HepG2 (cell line): ENCODE data around the gene CLEC3A. TPM values are rescaled to one million over a fixed set of nuclear protein-coding genes. Genes with fewer than 3 reads are reported as not detected.

ENCODE experiments used
- DNMT3B ChIP-seq: conservative IDR thresholded peaks from 2 replicates; pipeline ENCODE4 v1.6.1; 2016; ENCODE audit warnings: missing biosample characterization, control low read depth
- DPF2 ChIP-seq: sonication (generic); formaldehyde crosslinking; IDR thresholded peaks from 2 replicates; pipeline ENCODE4 v1.4.0; 2020; ENCODE audit warnings: mild to moderate bottlenecking, low read depth, missing genetic modification reagents, borderline replicate concordance
- HNF4G ChIP-seq, 2 experiments: sonication (generic) in 1 of 2; formaldehyde crosslinking in 1 of 2; IDR thresholded peaks; 2 replicates each; pipeline versions ENCODE4 v1.4.0 to v1.6.1; 2011 to 2020; ENCODE audit warnings: borderline replicate concordance in 2 of 2, low read depth in 2 of 2, mild to moderate bottlenecking in 2 of 2, low read length in 1 of 2, missing genetic modification reagents in 1 of 2, moderate library complexity in 1 of 2
- HOXA9 ChIP-seq: sonication (generic); formaldehyde crosslinking; IDR thresholded peaks from 2 replicates; pipeline ENCODE4 v1.8.1; 2022; ENCODE audit warnings: missing genetic modification reagents, mild to moderate bottlenecking, moderate library complexity, borderline replicate concordance
- JDP2 ChIP-seq: sonication (generic); formaldehyde crosslinking; IDR thresholded peaks from 2 replicates; pipeline ENCODE4 v1.8.1; 2022; ENCODE audit warnings: missing genetic modification reagents, borderline replicate concordance
- NFIC ChIP-seq: IDR thresholded peaks from 2 replicates; pipeline ENCODE4 v1.6.1; 2012; ENCODE audit warnings: mild to moderate bottlenecking, low read length, inconsistent platforms
- NFRKB ChIP-seq: fragments of 450-650 bp; IDR thresholded peaks from 2 replicates; pipeline ENCODE4 v1.6.1; 2017
- NR2F6 ChIP-seq, 2 experiments: IDR thresholded peaks; 2 replicates each; pipeline ENCODE4 v1.6.1; 2016; ENCODE audit warnings: antibody characterized with exemption in 1 of 2, mild to moderate bottlenecking in 1 of 2
- PCBP2 ChIP-seq: fragments of 200-400 bp; formaldehyde crosslinking; optimal IDR thresholded peaks from 2 replicates; pipeline ENCODE3; 2018; ENCODE audit warnings: low read length, low read depth; ENCODE audit not compliant: poor library complexity, severe bottlenecking
- SOX6 ChIP-seq, 2 experiments: fragments of 450-650 bp in 1 of 2; sonication (generic) in 1 of 2; formaldehyde crosslinking in 1 of 2; IDR thresholded peaks; 2 replicates each; pipeline versions ENCODE4 v1.4.0 to v1.6.1; 2017 to 2020; ENCODE audit warnings: antibody characterized with exemption in 1 of 2, mild to moderate bottlenecking in 1 of 2, missing genetic modification reagents in 1 of 2
- TGIF2 ChIP-seq: IDR thresholded peaks from 2 replicates; pipeline ENCODE4 v1.6.1; 2016; ENCODE audit warnings: control low read depth, missing compliant biosample characterization
- XRCC5 ChIP-seq: fragments of 200-400 bp; formaldehyde crosslinking; optimal IDR thresholded peaks from 2 replicates; pipeline ENCODE3; 2017; ENCODE audit warnings: mild to moderate bottlenecking, low read length
- ZBTB43 ChIP-seq: sonication (generic); formaldehyde crosslinking; conservative IDR thresholded peaks from 2 replicates; pipeline ENCODE4 v1.4.0; 2020; ENCODE audit warnings: missing genetic modification reagents
- ZBTB7A ChIP-seq: sonication (generic); formaldehyde crosslinking; IDR thresholded peaks from 2 replicates; pipeline ENCODE4 v1.8.0; 2022; ENCODE audit warnings: mild to moderate bottlenecking, missing genetic modification reagents
- ZFP1 ChIP-seq: IDR thresholded peaks from 2 replicates; pipeline ENCODE4 v1.6.1; 2016
- ZFP90 ChIP-seq: sonication (generic); formaldehyde crosslinking; IDR thresholded peaks from 2 replicates; pipeline ENCODE4 v1.8.0; 2022; ENCODE audit warnings: missing genetic modification reagents, mild to moderate bottlenecking, inconsistent platforms, borderline replicate concordance
- ZFY ChIP-seq: sonication (generic); formaldehyde crosslinking; IDR thresholded peaks from 2 replicates; pipeline ENCODE4 v1.4.0; 2020; ENCODE audit warnings: missing genetic modification reagents
- ZNF10 ChIP-seq: sonication (generic); formaldehyde crosslinking; IDR thresholded peaks from 2 replicates; pipeline ENCODE4 v1.4.0; 2020; ENCODE audit warnings: mild to moderate bottlenecking, low read depth, missing genetic modification reagents, borderline replicate concordance
- ZNF138 ChIP-seq: sonication (generic); formaldehyde crosslinking; IDR thresholded peaks from 2 replicates; pipeline ENCODE4 v1.5.0; 2020; ENCODE audit warnings: mild to moderate bottlenecking, low read depth, missing genetic modification reagents
- ZNF230 ChIP-seq: sonication (generic); formaldehyde crosslinking; IDR thresholded peaks from 2 replicates; pipeline ENCODE4 v1.4.0; 2020; ENCODE audit warnings: mild to moderate bottlenecking, missing genetic modification reagents
- ZNF414 ChIP-seq: sonication (generic); formaldehyde crosslinking; IDR thresholded peaks from 2 replicates; pipeline ENCODE4 v1.5.0; 2020; ENCODE audit warnings: missing genetic modification reagents
- ZNF496 ChIP-seq: sonication (generic); formaldehyde crosslinking; IDR thresholded peaks from 2 replicates; pipeline ENCODE4 v1.8.1; 2023; ENCODE audit warnings: mild to moderate bottlenecking, moderate library complexity, missing genetic modification reagents; ENCODE audit not compliant: insufficient replicate concordance
- ZNF564 ChIP-seq: sonication (generic); formaldehyde crosslinking; IDR thresholded peaks from 2 replicates; pipeline ENCODE4 v1.8.1; 2023; ENCODE audit warnings: mild to moderate bottlenecking, missing genetic modification reagents
- ZNF660 ChIP-seq: sonication (generic); formaldehyde crosslinking; IDR thresholded peaks from 2 replicates; pipeline ENCODE4 v1.5.1; 2020; ENCODE audit warnings: mild to moderate bottlenecking, low read depth, missing genetic modification reagents, borderline replicate concordance
- polyA plus RNA-seq, 8 experiments: library from polyadenylated mRNA; depleted of rRNA in 3 of 8; stranded (reverse) in 7 of 8; unstranded in 1 of 8; fragments of >200 nt; fragmentation: Illumina TruSeq in 4 of 8; extraction: Trizol in 4 of 8; gene quantifications; 2 replicates each; pipeline versions ENCODE4 v1.2.1 to v1.2.3, GENCODE V29; 2011 to 2016; ENCODE audit warnings: low read depth in 4 of 8, missing spikeins in 1 of 8, mixed read lengths in 1 of 8; ENCODE audit not compliant: insufficient read depth in 1 of 8
- total RNA-seq, 5 experiments: library from RNA; depleted of rRNA; stranded (reverse); fragments of >200 nt; fragmentation: Illumina TruSeq; extraction: Trizol; gene quantifications; 2 replicates each; pipeline ENCODE4 v1.2.3, GENCODE V29; 2016; ENCODE audit warnings: low read depth in 1 of 5
- TF ChIP-seq, protein P1 (sequence below): sonication (generic); formaldehyde crosslinking; conservative IDR thresholded peaks from 2 replicates; pipeline ENCODE4 v1.8.0; 2022; ENCODE audit warnings: low read depth, missing genetic modification reagents
- TF ChIP-seq, protein P2 (sequence below): sonication (generic); formaldehyde crosslinking; IDR thresholded peaks from 2 replicates; pipeline ENCODE4 v1.5.0; 2020; ENCODE audit warnings: missing genetic modification reagents, mild to moderate bottlenecking, borderline replicate concordance

CLEC3A gene
- total and polyA plus RNA-seq, 2 of the 13 experiments (the other 11 are each of a cell fraction or from before 2014, with no cell fraction given): not detected

DNA sequence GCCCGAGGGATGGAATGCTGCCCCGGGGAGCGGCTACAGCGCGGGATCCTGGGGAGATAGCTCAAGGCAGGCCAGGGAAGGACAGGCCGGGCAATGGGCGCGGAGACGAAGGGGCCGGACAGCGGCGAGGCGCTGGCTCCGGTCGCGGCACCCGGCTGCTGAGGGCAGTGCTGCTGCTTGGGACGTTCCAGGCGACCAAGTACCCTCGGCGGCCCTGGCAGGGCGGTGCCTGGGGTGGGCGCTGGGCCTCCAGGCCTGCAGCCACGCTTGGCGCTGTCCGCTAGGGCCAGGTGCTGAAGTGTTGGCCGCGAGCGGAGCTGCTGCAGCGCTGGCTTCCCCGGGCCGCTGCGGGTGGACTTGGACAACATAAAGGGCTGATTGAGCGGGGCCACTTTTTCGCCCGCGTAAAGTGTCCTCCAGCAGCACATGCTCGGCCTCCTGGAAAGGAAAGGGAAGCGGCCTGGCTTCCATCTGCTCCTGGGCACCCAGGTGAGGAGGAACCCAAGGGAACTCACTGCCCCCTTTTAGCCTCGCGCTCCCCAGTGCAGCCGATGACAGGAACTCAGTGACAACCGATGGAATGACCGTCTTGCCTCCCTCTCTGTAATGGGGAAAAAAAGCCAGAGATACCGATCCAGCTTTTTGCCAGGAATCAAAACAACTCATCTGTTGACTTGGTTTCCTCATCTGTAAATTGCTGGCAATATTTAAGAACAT is 23.7 kb downstream of the CLEC3A start (continued):
- peak; percentile 98 for TF ChIP-seq ZBTB43 (CRISPR knock-in tag)
- TF ChIP-seq ZNF10 (CRISPR knock-in tag): no peak
- peak; percentile 97 for TF ChIP-seq JDP2 (CRISPR knock-in tag)
- TF ChIP-seq ZNF230: peak; percentile 98
- peak; percentile 98 for TF ChIP-seq ZNF564 (CRISPR knock-in tag)
- TF ChIP-seq ZFP90 (CRISPR knock-in tag): peak; percentile 99
- TF ChIP-seq XRCC5: peak; percentile 85
- TF ChIP-seq ZFP1 (CRISPR knock-in tag): no peak
- TF ChIP-seq, protein P1, sequence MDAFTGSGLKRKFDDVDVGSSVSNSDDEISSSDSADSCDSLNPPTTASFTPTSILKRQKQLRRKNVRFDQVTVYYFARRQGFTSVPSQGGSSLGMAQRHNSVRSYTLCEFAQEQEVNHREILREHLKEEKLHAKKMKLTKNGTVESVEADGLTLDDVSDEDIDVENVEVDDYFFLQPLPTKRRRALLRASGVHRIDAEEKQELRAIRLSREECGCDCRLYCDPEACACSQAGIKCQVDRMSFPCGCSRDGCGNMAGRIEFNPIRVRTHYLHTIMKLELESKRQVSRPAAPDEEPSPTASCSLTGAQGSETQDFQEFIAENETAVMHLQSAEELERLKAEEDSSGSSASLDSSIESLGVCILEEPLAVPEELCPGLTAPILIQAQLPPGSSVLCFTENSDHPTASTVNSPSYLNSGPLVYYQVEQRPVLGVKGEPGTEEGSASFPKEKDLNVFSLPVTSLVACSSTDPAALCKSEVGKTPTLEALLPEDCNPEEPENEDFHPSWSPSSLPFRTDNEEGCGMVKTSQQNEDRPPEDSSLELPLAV (CRISPR knock-in tag): peak; percentile 95
- TF ChIP-seq, protein P2, sequence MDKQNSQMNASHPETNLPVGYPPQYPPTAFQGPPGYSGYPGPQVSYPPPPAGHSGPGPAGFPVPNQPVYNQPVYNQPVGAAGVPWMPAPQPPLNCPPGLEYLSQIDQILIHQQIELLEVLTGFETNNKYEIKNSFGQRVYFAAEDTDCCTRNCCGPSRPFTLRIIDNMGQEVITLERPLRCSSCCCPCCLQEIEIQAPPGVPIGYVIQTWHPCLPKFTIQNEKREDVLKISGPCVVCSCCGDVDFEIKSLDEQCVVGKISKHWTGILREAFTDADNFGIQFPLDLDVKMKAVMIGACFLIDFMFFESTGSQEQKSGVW (CRISPR knock-in tag): peak; percentile 98
- TF ChIP-seq NFRKB: no peak
- TF ChIP-seq NFIC: no peak
- no peak for TF ChIP-seq NR2F6 (IDR thresholded peaks at IDR 0.05)
- peak; percentile 81 for TF ChIP-seq NR2F6 (CRISPR knock-in tag; IDR thresholded peaks at IDR 0.05)
- peak; percentile 98; the same call in 1 of the 2 replicates for TF ChIP-seq DNMT3B (CRISPR knock-in tag)
- TF ChIP-seq DPF2 (CRISPR knock-in tag): no peak
- peak; percentile 95; the same call in 1 of the 2 replicates for TF ChIP-seq ZNF414 (CRISPR knock-in tag)
- TF ChIP-seq TGIF2 (CRISPR knock-in tag): peak; percentile 99
- TF ChIP-seq ZBTB7A (CRISPR knock-in tag): peak; percentile 96
- TF ChIP-seq PCBP2: no peak
- peak; percentile 54 for TF ChIP-seq ZNF496 (CRISPR knock-in tag)
- TF ChIP-seq ZNF138 (CRISPR knock-in tag): peak; percentile 100
- TF ChIP-seq HNF4G (IDR thresholded peaks at IDR 0.05; ENCODE audit: borderline replicate concordance, low read depth, low read length): no peak
- TF ChIP-seq HNF4G (CRISPR knock-in tag; IDR thresholded peaks at IDR 0.05; ENCODE audit: borderline replicate concordance, low read depth): peak; percentile 72
- no peak for TF ChIP-seq SOX6 (IDR thresholded peaks at IDR 0.05)
- peak; percentile 70 for TF ChIP-seq SOX6 (CRISPR knock-in tag; IDR thresholded peaks at IDR 0.05)
- peak; percentile 96; the same call in 1 of the 2 replicates for TF ChIP-seq ZNF660 (CRISPR knock-in tag)
- peak; percentile 99 for TF ChIP-seq HOXA9
- TF ChIP-seq ZFY (CRISPR knock-in tag): peak; percentile 92
